CD4-positive, alpha-beta T cell treated with Interleukin-17A for 1 hour (primary cell): Measurements from ENCODE around the gene AVPI1.
"Not testable (repeated sequence)": the region's sequence is repeated elsewhere in the genome, so short reads cannot be mapped to it uniquely, and the experiment has no call there.

Experiments
- DNase-seq: peaks from one replicate; pipeline ENCODE4 v3.0.0-alpha.2; 2020

Gene AVPI1

GRCh38 chr10:97711640-97712572 is 24.9 kb upstream of the AVPI1 start:
- no peak for DNase-seq

GRCh38 chr10:97708976-97709946 is 22.2 kb upstream of the AVPI1 start:
- peak; percentile 48 for DNase-seq

GRCh38 chr10:97708167-97708566 is 21.1 kb upstream of the AVPI1 start:
- DNase-seq: no peak

- DNase-seq: no peak
Measured at GRCh38 chr10:97707134-97707861, 20.3 kb upstream of the AVPI1 start.

- no peak for DNase-seq
Measured at GRCh38 chr10:97705006-97705670, 18.1 kb upstream of the AVPI1 start.

GRCh38 chr10:97704341-97704740 is 17.3 kb upstream of the AVPI1 start:
- DNase-seq: no peak

- no peak for DNase-seq
Measured at GRCh38 chr10:97703398-97704067, 16.5 kb upstream of the AVPI1 start.

- peak; percentile 71 for DNase-seq
Measured at GRCh38 chr10:97701438-97702069, 14.5 kb upstream of the AVPI1 start.

GRCh38 chr10:97698072-97698655 is 11.1 kb upstream of the AVPI1 start:
- not testable (repeated sequence) for DNase-seq

GRCh38 chr10:97690133-97690532 is 3.1 kb upstream of the AVPI1 start:
- no peak for DNase-seq

GRCh38 chr10:97689559-97690020 is 2.5 kb upstream of the AVPI1 start:
- no peak for DNase-seq

GRCh38 chr10:97687785-97688781 is 1.0 kb upstream of the AVPI1 start:
- no peak for DNase-seq

- DNase-seq: peak; percentile 30
Measured at GRCh38 chr10:97686301-97686961, 610 bp downstream of the AVPI1 start.

- no peak for DNase-seq
Measured at GRCh38 chr10:97685395-97685958, 1.6 kb downstream of the AVPI1 start.

GRCh38 chr10:97684866-97685394 is 2.1 kb downstream of the AVPI1 start:
- no peak for DNase-seq

- DNase-seq: not testable (repeated sequence)
Measured at GRCh38 chr10:97684368-97684713, 2.7 kb downstream of the AVPI1 start.

GRCh38 chr10:97683556-97684367 is 3.3 kb downstream of the AVPI1 start:
- DNase-seq: no peak
